Measurements from ENCODE around the gene ARHGDIA.

The ARHGDIA gene

GRCh38 chr17:81867170-81867990, 3.8 kb downstream of the ARHGDIA start:
- Histone ChIP-seq H3K4me2 (ENCODE audit: insufficient read depth, low read length, poor library complexity, severe bottlenecking) (no peak overlapping the region), H2BK120ac (ENCODE audit: low read depth, low read length) (no peak overlapping the region), H2BK12ac (ENCODE audit: low read length) (peak overlapping the region; percentile 22), H3K36me3 (replicated peaks in 1 of 2; ENCODE audit: control insufficient read depth in 2 of 2, insufficient read depth in 2 of 2, low read length in 2 of 2) (peaks cover 37 to 71% of the 10 kb centered on the region in 2 donors), H3K23ac (ENCODE audit: low read depth, low read length, poor library complexity) (peak overlapping the region; percentile 99), H3K4me1 (ENCODE audit: control insufficient read depth in 2 of 2, insufficient read depth in 1 of 2, low read depth in 1 of 2, low read length in 2 of 2) (peaks cover 17 to 20% of the 10 kb centered on the region in 2 donors), H2BK5ac (ENCODE audit: low read length) (peak overlapping the region; percentile 80), H3K14ac (ENCODE audit: low read length) (no peak overlapping the region), H3K79me1 (ENCODE audit: low read depth, low read length) (peaks cover 30% of the 10 kb centered on the region), H3K9me3 (replicated peaks in 1 of 2; ENCODE audit: control insufficient read depth in 2 of 2, insufficient read depth in 1 of 2, low read depth in 1 of 2, low read length in 2 of 2) (no peaks in the 10 kb centered on the region), H3K4me3 (ENCODE audit: low read length in 2 of 2) (no peak overlapping the region), H2AFZ (ENCODE audit: low read length) (no peak overlapping the region), H3K4ac (ENCODE audit: low read length) (peak overlapping the region; percentile 23), H4K8ac (ENCODE audit: low read depth, low read length) (peak overlapping the region; percentile 17), H4K91ac (ENCODE audit: low read depth, low read length, poor library complexity) (no peak overlapping the region), H3K27ac (replicated peaks; ENCODE audit: low read length) (peak overlapping the region; percentile 59), H3K27me3 (ENCODE audit: control insufficient read depth in 3 of 3, insufficient read depth in 3 of 3, low read depth in 1 of 3, low read length in 3 of 3) (no peaks in the 10 kb centered on the region), H2AK5ac (ENCODE audit: low read depth, low read length) (peak overlapping the region; percentile 70), H2BK15ac (ENCODE audit: low read length) (no peak overlapping the region), H3K9ac (ENCODE audit: low read depth, low read length, poor library complexity) (no peak overlapping the region), H3K18ac (ENCODE audit: low read length) (peak overlapping the region; percentile 38)
- no peak for DNase-seq (ENCODE audit: low spot score)
- WGBS, 2 donors (ENCODE audit: extremely low coverage in 2 of 2, insufficient read length in 2 of 2, insufficient replicate concordance in 1 of 2), result no CpG with 5 or more reads among the region's 23 CpGs

DNA sequence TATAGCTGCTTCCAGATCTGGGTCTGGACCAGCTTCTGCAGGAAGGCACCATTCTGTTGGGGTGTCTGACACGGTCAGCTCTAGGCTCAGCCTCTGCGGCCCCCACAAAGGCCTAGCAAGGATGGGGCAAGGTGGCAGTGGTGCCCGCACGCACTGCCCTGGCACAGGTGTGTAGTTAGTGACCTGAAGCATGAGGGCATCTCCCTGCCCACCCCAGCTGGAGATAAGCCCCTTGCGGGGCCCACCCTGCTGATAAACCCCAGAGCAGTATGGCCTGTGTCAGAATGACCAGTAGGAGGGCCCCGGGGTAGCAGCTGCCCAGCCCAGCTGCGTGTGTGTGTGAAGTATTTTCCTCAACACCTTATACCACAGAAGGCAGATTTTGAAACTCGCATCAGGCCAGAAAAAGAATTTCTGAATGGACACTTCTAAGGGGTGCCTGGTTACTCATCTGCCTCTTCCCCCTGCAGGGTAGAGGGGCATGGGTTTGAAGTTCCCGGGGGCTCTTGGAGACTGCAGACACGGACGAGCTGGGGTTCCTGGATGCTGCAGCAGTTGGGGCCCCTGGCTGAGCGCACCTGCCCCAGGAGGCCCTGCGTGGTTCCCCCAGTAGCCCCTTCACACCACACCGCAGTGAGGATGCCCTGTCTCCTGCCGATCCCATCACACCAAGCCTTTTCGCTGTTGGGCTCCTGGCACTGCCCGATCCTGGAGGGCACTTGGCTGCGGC, 4.5 kb downstream of the ARHGDIA start:
- no peak for DNase-seq (ENCODE audit: low spot score)
- Histone ChIP-seq H3K4ac (ENCODE audit: low read length) (no peak overlapping the region), H3K9ac (ENCODE audit: low read depth, low read length, poor library complexity) (no peak overlapping the region), H4K8ac (ENCODE audit: low read depth, low read length) (peak overlapping the region; percentile 43), H2BK15ac (ENCODE audit: low read length) (no peak overlapping the region), H2BK12ac (ENCODE audit: low read length) (peak overlapping the region; percentile 22), H3K14ac (ENCODE audit: low read length) (no peak overlapping the region), H3K9me3 (replicated peaks in 1 of 2; ENCODE audit: control insufficient read depth in 2 of 2, insufficient read depth in 1 of 2, low read depth in 1 of 2, low read length in 2 of 2) (no peaks in the 10 kb centered on the region), H3K36me3 (replicated peaks in 1 of 2; ENCODE audit: control insufficient read depth in 2 of 2, insufficient read depth in 2 of 2, low read length in 2 of 2) (peaks cover 37 to 75% of the 10 kb centered on the region in 2 donors), H3K27me3 (ENCODE audit: control insufficient read depth in 3 of 3, insufficient read depth in 3 of 3, low read depth in 1 of 3, low read length in 3 of 3) (no peaks in the 10 kb centered on the region), H3K23ac (ENCODE audit: low read depth, low read length, poor library complexity) (peak overlapping the region; percentile 99), H3K4me2 (ENCODE audit: insufficient read depth, low read length, poor library complexity, severe bottlenecking) (no peak overlapping the region), H2AK5ac (ENCODE audit: low read depth, low read length) (peak overlapping the region; percentile 70), H3K4me1 (ENCODE audit: control insufficient read depth in 2 of 2, insufficient read depth in 1 of 2, low read depth in 1 of 2, low read length in 2 of 2) (peaks cover 13 to 20% of the 10 kb centered on the region in 2 donors), H3K4me3 (ENCODE audit: low read length in 2 of 2) (no peak overlapping the region), H3K27ac (replicated peaks; ENCODE audit: low read length) (no peak overlapping the region), H3K79me1 (ENCODE audit: low read depth, low read length) (peaks cover 30% of the 10 kb centered on the region), H2AFZ (ENCODE audit: low read length) (no peak overlapping the region), H4K91ac (ENCODE audit: low read depth, low read length, poor library complexity) (peak overlapping the region; percentile 72), H2BK5ac (ENCODE audit: low read length) (peak overlapping the region; percentile 80), H2BK120ac (ENCODE audit: low read depth, low read length) (no peak overlapping the region), H3K18ac (ENCODE audit: low read length) (peak overlapping the region; percentile 38)
- WGBS, 2 donors (ENCODE audit: extremely low coverage in 2 of 2, insufficient read length in 2 of 2, insufficient replicate concordance in 1 of 2), result no CpG with 5 or more reads among the region's 18 CpGs

DNA sequence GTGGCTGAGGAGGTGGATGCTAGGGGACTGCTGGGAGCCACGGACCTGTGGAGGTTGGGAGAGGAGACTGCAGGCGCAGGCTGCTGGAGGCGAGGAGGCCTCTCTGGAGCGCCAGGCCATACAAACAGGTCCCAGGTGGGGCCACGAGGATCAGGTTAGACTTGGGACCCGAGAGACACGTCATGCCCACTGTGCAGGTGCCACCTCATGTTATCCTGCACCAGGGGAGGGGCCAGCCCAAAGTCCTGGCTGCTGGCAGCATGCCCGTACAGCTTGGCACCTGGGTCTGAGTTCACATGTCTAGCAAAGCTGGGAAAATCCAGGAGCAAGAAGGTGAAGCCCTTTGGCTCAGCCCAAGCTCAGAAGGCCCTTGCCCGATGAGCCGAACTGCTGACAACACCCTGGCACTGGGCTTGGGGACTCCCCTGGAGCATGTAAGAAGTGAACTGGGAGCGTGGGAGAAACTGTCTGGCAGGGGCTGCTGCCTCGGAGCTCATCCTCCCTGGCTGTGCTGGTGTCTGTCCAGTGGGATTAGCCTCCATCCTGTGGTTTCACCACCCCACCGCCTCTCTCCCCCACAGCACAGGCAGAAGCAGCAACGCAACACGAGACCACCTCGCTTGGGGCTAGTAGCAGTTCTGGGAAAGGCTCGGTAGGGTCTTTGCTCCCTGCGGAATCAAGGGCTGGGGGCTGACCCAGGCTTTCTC, 5.3 kb downstream of the ARHGDIA start:
- H4K8ac ChIP-seq (ENCODE audit: low read depth, low read length), result peak overlapping the region; percentile 43
- H3K36me3 ChIP-seq (replicated peaks in 1 of 2; ENCODE audit: control insufficient read depth in 2 of 2, insufficient read depth in 2 of 2, low read length in 2 of 2), result peaks cover 37 to 75% of the 10 kb centered on the region in 2 donors
- peaks cover 13 to 21% of the 10 kb centered on the region in 2 donors for H3K4me1 ChIP-seq (ENCODE audit: control insufficient read depth in 2 of 2, insufficient read depth in 1 of 2, low read depth in 1 of 2, low read length in 2 of 2)
- DNase-seq (ENCODE audit: low spot score), result no peak
- no peak overlapping the region for H2AFZ ChIP-seq (ENCODE audit: low read length)
- H3K18ac ChIP-seq (ENCODE audit: low read length), result no peak overlapping the region
- H3K27ac ChIP-seq (replicated peaks; ENCODE audit: low read length), result no peak overlapping the region
- no CpG with 5 or more reads among the region's 18 CpGs for WGBS, 2 donors (ENCODE audit: extremely low coverage in 2 of 2, insufficient read length in 2 of 2, insufficient replicate concordance in 1 of 2)
- no peaks in the 10 kb centered on the region for H3K9me3 ChIP-seq (replicated peaks in 1 of 2; ENCODE audit: control insufficient read depth in 2 of 2, insufficient read depth in 1 of 2, low read depth in 1 of 2, low read length in 2 of 2)
- H2BK12ac ChIP-seq (ENCODE audit: low read length), result no peak overlapping the region
- peak overlapping the region; percentile 80 for H2BK5ac ChIP-seq (ENCODE audit: low read length)
- no peak overlapping the region for H4K91ac ChIP-seq (ENCODE audit: low read depth, low read length, poor library complexity)
- H3K14ac ChIP-seq (ENCODE audit: low read length), result no peak overlapping the region
- no peak overlapping the region for H3K4me3 ChIP-seq (ENCODE audit: low read length in 2 of 2)
- no peak overlapping the region for H2AK5ac ChIP-seq (ENCODE audit: low read depth, low read length)
- H3K23ac ChIP-seq (ENCODE audit: low read depth, low read length, poor library complexity), result peak overlapping the region; percentile 85
- no peaks in the 10 kb centered on the region for H3K27me3 ChIP-seq (ENCODE audit: control insufficient read depth in 3 of 3, insufficient read depth in 3 of 3, low read depth in 1 of 3, low read length in 3 of 3)
- no peak overlapping the region for H3K4me2 ChIP-seq (ENCODE audit: insufficient read depth, low read length, poor library complexity, severe bottlenecking)
- no peak overlapping the region for H2BK15ac ChIP-seq (ENCODE audit: low read length)
- peaks cover 27% of the 10 kb centered on the region for H3K79me1 ChIP-seq (ENCODE audit: low read depth, low read length)
- H2BK120ac ChIP-seq (ENCODE audit: low read depth, low read length), result no peak overlapping the region
- H3K9ac ChIP-seq (ENCODE audit: low read depth, low read length, poor library complexity), result peak overlapping the region; percentile 44
- no peak overlapping the region for H3K4ac ChIP-seq (ENCODE audit: low read length)
